HG03025 (cell line): ENCODE data around the gene CAPN9.

Source experiments
- ATAC-seq: cut with Tn5 transposase; IDR thresholded peaks from one replicate; pipeline ENCODE4 v1.9.1; 2021; ENCODE audit warnings: mild to moderate bottlenecking, moderate library complexity; ENCODE audit not compliant: unreplicated experiment, low FRiP score

Gene CAPN9

DNA sequence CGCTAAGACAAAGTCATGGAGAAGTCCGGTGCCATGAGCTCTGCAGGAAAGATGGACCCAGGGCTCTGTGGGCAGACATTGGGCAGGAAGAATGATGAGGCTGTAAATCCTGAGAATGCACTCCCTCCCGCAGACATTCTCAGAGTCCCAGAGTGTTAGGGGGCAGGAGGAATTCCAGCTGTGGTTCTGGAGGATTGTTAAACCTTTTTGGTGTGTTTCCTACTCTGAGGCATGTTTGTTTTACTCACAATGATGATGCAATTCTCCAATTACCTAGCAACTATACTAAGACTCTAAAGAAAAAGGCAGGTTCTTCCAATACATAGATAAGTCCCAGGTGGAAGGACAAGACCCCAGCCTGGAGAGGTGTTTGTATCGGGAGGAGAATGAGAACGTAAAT, 2.8 kb upstream of the CAPN9 start:
- ATAC-seq, result no peak

DNA sequence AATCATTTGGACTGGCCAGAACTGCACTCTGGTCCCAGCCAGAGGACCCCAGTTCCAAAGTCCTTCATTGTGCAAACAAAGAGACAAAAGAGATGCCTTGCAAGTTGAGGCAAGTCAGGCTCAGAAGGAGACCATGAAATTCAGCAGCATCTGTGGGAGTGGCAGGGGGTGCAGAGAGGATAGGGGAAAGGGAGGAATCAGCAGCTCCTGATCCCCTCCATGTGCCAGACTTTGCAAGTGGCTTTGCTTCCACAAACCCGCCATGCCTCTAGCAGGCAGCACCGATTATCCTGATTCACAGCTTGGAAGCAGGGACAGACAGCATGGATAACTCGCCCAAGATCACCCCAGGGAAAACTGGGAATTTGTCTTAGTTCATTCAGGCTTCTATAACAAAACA, 2.1 kb upstream of the CAPN9 start:
- ATAC-seq, result no peak

DNA sequence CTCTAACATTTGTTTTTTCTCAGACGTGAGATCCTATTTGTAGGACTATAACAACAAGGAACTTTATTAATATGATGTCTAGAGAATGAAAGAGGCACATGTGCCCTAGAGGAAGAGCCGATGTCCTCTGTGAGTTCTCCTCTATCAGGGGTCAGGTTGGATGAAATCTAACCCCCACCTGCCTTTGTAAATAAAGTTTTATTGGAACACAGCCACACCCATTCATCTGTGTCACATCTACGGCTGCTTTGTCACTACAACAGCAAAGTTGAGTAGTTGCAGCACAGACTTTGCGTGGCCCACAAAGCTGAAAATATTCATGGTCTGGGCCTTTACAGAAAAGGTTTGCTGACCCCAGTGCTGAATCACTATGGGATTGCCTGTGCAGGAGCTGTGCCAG, 571 bp upstream of the CAPN9 start:
- ATAC-seq, result no peak

DNA sequence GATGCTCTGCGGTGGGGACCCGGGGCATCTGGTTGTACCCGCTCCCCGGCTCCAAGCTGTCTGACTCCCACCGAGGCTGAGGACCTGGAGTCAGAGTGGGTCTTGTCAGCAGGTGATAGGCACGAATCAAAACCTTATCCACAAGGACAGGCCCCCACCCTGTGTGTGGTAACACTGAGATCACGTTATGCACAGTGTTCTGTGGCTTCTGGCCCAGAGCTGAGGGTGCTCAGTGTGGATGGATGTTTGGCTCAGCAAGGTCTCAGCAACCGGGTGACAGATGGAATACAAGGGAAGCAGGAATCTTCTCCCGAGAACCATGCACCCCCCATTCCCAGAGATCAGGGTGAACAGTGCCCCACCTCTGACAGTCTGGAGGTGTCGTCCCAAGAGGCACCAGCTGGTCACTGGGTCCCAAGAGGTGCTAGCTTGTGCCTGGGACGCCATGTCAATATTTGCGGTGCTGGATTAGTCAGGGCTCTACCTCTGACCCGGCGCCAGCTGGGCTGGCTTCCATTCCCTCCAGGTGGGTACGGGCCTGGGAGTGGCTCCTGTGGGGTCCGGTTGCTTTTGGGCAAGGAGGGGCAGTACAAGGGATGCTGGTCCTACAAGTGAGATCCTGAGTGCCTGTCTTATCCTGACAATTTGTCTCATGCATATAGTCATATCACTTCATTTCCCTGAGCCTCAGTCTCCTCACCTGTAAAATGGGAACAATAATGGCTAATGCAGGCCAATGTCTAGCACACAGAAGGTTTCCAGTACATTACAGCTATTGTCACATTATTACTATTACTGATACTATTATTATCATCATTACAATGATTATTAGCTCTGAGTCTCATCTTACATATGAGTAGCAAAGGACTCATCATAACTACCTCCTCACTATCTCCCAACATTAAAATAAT, 957 bp downstream of the CAPN9 start:
- no peak for ATAC-seq

DNA sequence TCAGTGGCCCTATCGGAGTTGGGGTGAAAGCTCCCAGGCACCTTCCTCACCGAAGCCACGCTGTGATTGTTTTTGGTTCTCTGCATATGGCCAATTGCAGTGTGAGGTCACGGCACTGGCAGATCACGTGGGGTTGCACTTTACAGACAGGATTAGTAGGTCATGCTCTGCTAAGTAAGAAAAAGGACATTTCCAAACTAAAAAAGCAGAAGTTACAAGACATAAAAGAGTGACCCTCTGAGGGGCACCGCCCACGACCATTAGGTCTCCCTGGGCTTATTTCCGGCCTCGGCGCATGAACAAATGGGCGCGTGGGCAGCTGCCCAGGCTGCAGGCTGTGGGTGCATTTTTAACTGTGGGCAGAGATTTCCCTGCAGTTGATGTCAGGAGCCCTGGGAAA, 2.0 kb downstream of the CAPN9 start:
- peak; percentile 45 for ATAC-seq

DNA sequence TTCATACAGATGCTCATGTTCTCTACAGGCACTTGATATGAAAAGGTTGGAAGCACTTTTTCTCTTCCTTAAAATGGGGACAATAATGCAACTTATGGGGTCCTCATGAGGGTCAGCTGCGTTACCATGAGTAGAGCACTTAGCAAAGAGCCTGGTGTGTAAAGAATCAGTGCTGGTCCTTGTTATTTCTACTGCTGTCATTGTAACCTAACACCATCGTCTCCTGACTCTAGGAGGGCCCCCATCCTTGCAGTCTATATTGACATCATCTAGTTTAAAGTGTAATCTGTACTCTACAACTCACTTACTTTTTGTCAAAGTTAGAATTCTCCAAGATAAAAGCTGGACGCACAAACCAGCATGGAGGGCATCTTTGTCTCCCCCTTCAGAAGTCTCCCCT, 2.4 kb downstream of the CAPN9 start:
- no peak for ATAC-seq

DNA sequence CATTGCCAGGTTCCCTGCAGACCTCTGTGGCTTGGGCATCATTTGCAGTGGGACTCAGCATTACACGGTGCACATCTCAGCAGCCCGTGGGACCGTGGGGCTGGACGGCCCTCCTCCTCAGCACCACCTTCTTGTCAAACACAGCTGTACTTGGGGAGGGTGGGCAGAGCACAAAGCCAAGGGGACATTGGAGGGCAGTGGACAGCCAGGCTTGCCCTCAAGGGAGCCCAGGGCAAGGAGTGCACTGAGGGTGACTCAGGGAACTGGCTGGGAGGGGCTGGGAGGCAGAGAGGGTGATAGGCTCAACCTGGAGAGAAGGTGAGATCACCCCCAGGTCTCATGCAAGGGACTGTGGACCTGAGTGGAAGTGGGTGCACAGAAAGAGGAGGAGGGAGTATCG, 3.4 kb downstream of the CAPN9 start:
- ATAC-seq, result no peak

DNA sequence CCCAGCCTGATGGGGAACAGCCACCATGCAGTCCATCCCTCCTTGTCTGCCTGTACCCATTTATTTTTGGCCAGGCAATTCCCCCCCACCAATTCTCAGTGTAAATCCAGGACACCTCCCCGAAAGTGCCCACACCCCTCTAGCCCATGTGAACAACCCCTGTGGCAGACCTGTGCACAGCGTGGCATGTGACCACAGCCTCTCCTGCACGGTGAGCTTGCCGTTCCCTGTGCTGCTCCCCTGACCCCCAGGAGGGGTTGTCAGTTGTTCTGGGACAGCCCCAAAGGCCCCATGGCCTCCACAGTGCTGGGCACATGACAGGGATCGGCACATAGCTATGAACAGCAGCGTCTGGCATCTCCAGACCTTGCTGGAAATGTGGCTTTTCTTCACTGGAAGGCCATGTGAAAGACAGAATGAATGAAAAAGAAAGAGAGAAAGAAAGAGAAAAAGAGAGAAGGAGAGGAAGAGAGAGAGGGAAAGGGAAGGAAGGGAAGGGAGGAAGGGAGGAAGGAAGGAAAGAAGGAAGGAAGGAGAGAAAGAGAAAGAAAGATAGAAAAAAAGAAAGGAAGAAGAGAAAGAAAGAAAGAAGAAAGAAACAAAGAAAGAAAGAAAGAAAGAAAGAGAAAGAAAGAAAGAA, 3.9 kb downstream of the CAPN9 start:
- ATAC-seq, result no peak

DNA sequence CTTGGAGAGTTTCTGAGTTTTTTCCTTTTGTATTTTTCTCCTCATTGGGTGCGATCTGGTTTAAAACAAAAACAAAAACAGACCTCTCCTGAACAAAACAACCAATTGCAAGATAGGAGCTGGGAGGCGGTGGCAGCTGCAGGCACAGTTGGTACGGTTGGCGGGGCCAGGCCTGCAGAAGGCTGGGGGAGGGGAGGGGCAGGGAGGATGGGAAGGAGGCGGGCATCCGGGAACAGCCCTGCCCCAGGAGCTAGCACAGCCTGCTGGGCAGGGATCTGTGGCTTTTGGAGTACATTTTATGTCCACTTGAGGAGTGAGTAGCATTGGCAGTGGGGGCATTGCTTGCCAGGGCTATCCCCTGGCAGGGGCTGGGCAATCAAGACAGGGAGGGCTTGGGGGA, 5.2 kb downstream of the CAPN9 start:
- ATAC-seq, result no peak

DNA sequence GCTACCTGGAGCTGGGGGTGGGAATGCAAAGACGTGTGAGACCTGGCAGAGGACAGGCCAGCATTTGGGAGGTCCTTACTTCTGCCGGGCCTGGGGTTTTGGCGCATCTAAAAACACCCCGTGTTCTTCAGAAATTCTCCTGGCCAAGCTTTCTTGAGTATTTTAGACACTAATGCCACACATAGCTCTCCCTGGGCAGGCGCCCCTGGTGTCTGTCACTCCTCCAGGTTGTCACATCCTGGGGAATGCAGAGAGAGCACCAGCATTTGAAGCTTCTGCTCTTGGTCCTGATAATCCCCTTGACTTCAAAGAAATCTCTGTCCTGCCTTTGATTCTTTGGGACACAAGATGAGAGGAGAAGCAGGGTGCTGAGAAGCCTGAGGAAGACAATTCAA, 6.0 kb downstream of the CAPN9 start:
- ATAC-seq, result no peak

DNA sequence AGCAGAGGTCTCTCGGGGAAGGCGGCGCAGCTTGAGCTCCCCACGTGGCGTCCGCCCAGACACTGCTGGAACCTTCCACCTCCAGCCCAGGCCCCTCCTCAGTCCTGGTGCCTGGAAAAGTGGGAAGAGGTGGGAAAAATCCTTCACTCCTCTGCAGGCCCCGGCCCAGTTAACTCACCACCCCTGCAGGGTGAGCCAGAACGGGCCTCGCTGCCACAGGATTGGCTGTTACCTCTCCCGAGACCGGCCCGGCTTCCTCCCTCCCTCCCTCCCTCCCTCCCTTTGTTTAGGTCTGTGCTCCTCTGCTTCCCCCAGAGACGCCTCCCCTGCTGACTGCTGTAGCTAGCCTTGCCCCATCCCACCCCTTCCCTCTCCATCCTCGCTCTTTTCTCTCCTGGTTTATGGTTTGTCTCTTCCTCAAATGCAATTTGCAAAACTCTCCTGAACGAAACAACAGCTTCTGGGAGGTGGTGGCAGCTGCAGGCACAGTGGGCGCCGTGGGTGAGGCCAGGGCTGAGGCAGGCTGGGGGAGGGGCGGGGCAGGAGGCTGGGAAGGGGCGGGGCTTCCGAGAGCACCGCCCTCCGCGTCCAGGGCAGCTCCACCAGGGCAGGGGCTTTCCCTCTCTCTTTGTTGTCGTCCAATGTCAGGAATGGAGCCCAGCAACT, 6.5 kb downstream of the CAPN9 start:
- ATAC-seq, result no peak

DNA sequence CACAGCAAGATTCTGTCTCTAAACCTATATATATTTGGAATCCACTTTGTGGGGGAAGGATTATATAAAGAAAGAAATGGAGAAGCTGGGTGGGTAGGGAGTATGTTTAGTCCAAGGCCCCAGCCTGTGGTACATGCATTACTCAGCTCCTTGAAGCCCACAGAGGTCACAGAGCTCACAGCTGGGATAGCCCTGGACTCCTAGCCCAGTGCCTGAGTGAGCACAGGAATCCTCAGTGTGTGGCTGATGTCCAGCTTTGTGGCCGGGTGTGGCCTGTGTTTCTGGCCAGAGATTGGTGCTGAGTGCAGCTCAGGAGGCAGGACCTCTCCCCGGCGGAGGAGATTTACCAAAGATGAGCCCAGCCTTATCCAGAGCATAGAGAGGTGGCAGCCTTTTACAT, 7.6 kb downstream of the CAPN9 start:
- ATAC-seq, result no peak

DNA sequence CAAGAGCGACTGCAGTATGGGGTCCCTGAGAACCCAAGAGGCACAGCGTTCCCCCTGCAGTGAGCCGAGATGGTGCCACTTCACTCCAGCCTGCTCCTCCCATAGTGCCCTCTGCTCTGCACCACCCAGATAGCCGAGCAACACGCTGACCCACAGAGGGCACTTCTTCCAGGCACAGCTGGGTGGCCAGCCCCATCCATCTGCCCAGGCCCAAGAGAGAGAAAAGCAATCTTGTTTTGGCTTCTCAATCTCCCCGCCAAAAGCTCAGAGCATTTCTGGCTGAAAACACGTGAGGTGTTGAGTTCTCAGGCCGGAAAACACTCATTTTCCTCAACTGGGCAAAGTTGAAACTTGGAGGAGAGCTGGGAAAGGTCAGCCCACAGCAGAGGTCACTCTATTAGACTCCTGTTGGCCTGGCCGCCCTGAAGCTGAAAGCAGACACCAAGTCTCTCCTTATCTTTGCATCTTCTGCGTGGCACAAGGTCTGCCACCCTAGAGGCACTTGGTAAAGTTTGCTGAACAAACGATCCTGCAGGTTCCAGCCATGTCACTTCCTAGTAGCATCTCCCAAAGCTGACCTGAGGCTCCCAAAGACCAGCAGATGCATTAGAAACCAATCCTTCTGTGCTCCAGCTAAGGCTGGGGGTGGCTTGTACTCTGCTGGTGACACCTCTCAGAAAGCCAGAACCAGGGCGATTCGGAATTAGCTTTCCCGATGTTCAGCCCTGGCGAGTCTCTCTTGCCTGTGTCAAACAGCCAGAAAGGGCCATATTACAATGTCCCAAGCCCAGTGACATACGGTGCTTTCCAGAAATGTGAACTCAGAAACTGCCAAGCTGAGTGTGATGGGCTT, 10.9 kb downstream of the CAPN9 start:
- no peak for ATAC-seq

DNA sequence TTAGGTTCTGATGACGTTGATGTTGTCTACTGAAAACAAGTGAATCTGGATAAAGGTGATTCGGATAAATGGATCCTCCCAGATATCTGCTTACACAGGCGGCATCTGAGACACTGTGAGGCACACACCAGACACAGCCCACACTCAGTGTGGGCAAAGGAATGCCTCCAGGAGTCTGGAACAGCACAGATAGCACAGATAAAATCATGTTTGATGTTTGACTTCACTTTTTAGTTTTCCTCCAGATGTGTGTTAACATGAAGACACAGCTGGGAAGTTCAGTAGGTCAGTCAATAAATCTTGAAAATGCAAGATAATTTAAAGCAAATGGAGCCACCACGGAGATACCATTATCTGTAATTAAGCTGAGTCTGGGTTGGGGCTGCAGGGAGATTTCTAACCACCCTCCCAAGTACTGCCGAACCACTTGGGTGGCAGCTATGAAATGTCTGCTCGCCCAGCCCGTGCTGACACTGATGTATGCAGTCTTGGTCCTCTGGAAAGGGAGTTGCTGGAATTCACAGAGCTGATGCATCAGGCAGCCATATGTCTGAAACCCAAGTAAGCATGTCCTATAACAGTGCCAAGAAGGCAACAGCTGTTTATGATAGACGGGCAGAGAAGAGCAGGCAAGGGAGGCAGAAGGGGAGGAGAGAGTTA, 11.7 kb downstream of the CAPN9 start:
- no peak for ATAC-seq

DNA sequence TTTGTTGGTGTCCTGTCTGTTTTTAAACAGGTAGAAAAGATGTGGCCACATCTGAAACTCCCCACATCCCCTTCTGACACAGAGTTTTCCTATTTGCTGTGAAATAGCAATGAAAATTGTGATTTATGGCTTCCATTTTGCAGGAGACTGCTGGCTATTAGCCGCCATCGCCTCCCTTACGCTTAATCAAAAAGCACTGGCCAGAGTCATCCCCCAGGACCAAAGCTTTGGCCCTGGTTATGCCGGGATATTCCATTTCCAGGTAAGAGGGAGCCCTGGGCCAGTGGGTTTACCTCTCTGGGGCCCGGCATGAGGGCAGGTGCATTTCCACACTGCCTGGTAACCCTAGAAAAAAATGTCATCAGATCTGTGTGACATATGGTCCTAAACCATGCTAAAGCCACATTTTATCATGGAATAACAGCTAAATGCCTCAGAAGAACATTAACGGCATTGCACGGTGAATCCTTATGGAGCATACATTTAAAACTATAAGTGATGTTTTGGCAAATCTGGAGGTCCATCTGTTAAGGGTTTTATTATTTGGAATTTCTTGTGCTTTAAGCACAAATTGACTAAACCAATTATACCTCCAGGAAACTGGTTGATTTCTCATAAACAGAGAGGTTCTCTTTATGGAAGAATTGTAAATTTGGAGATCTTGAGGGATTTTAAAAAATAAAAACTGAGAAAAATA, 12.3 kb downstream of the CAPN9 start:
- no peak for ATAC-seq

DNA sequence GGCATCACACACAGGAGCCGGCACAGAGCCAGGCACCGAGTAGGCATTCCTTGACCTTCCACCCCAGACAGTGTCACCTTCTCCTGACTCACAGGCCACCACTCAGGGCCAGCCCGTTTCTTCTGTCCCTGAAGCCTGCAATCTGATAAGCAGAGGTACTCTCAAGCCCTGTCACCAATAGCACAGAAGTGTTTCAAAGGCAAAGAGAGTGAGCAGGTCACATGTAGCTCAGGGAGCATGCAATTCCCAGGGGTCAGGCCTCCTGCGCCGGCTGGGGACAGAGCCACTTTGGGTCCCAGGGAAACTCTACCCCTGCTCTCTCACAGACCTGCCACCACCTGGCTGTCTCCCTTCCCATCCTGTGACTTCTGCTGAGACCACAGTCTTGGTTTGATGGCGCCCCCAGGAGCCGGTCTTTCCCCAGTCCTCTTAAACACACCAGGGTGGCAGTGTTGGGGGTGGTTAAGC, 13.2 kb downstream of the CAPN9 start:
- no peak for ATAC-seq

DNA sequence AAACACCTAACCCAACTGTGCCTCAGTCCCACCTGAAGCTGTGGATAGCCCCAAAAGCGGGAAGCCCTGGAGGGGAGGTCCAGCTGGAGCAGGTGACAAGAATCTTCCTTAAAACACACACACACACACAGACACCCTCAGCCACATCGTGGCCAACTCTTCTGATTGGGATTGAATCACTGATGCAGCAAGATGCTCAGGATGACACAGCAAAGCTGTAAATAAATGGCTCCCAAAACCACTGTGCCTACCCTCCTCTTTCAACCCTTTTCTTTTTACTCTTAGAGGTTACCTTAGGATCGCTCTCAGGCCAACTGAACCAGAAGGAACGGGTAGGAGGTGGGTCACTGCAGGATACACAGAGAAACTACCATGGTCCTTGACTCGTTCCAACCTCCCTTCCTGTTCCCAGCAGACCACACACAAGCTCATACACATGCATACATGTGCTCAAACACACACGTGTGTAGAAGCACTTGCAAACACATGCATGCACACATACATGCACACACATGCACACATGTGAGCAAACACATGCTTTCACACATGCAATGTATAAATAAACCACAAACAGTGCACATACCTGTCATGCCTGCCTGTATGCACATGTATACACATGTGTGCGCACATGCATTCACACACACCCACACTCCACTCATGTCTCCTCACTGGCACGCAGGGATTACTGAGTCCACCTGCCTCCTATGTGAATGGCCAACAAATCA, 14.4 kb downstream of the CAPN9 start:
- no peak for ATAC-seq

DNA sequence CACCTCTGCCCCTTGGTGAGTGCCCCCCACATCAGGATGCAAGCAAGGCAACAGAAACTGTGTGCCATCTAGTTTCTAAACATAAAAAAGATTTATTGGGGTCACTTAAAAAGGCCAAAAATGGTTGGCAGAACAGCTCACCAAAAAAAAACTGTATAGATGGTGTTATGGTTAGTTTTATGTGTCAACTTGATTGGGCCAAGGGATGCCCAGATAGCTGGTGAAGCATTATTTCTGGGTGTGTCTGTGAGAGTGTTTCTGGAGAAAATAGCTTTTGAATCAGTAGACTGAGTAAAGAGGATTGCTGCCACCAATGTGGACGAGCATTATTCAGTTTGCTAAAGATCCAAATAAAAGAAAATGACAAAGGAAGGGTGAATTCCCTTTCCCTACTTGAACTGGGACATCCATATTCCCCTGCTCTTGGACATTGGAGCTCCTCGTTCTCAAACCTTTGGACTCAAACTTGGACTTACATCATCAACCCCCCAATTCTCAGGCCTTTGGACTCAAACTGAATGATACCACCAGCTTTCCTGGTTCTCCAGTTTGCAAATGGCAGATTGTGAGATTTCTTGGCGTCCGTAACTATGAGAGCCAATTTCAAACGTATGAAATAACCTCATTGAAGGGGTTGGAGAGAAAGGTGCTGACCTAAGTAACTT, 16.9 kb downstream of the CAPN9 start:
- ATAC-seq, result no peak
